ENCODE data around the gene PVR. TPM values are rescaled to one million over a fixed set of nuclear protein-coding genes. Genes with fewer than 3 reads are reported as not detected.
A peak's percentile ranks its signal among the peaks of the same experiment; 100 is the strongest.

The PVR gene
- total RNA-seq, 2 donors from 2014 or later = 21.2 to 31.6 TPM

DNA sequence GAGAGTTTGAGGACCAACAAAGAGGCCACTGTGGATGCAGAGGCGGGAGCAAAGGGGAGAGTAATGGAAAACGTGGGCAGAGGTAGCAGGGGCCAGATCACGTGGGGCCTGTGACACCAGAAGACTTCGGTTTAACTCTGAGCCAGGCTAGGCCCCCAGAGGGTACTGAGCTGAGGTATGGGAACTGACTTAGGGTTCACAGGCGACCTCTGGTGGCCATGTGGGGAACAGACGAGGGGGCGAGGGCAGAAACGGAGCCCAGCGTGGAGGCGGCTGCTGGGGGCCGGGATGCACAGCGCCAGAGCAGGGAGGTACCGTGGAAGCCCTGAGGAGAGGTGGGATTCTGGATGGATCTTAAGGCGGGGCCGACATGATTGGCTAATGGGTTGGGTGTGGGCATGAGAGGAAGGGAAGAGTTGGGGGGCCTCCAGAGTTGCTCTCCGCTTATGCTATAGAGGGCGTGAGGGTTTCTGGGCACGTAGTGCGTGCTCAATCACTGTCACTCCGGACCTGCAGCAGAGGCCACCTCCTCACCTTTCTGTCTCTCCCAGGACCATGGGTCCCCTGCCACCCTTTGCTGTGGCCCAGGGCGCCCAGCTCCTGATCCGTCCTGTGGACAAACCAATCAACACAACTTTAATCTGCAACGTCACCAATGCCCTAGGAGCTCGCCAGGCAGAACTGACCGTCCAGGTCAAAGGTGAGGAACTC lies 13.7 kb downstream of the PVR start:
- Histone ChIP-seq H3K9ac (ENCODE audit: extremely low read depth, low read length, poor library complexity, severe bottlenecking) (no peak overlapping the region), H3K9me3 (ENCODE audit: control insufficient read depth, low read length) (no peaks in the 10 kb centered on the region), H3K4me3 (ENCODE audit: low read length) (no peak overlapping the region), H3K27ac (ENCODE audit: low read depth, low read length) (no peak overlapping the region), H3K36me3 (ENCODE audit: control insufficient read depth, insufficient read depth, low read length) (peaks cover 86% of the 10 kb centered on the region), H3K27me3 (ENCODE audit: control insufficient read depth, insufficient read depth, low read length, poor library complexity, severe bottlenecking) (no peaks in the 10 kb centered on the region), H3K4me1 (ENCODE audit: control insufficient read depth, insufficient read depth, low read length) (no peaks in the 10 kb centered on the region)
- Mint-ChIP-seq H3K36me3 (ENCODE audit: low read depth) (peaks cover 76% of the 10 kb centered on the region), H3K4me1 (no peaks in the 10 kb centered on the region), H3K27me3 (ENCODE audit: insufficient read depth) (no peaks in the 10 kb centered on the region), H3K9me3 (no peaks in the 10 kb centered on the region), H3K27ac (no peak overlapping the region), H3K4me3 (no peak overlapping the region)
- TF ChIP-seq, protein P1, sequence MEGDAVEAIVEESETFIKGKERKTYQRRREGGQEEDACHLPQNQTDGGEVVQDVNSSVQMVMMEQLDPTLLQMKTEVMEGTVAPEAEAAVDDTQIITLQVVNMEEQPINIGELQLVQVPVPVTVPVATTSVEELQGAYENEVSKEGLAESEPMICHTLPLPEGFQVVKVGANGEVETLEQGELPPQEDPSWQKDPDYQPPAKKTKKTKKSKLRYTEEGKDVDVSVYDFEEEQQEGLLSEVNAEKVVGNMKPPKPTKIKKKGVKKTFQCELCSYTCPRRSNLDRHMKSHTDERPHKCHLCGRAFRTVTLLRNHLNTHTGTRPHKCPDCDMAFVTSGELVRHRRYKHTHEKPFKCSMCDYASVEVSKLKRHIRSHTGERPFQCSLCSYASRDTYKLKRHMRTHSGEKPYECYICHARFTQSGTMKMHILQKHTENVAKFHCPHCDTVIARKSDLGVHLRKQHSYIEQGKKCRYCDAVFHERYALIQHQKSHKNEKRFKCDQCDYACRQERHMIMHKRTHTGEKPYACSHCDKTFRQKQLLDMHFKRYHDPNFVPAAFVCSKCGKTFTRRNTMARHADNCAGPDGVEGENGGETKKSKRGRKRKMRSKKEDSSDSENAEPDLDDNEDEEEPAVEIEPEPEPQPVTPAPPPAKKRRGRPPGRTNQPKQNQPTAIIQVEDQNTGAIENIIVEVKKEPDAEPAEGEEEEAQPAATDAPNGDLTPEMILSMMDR (conservative IDR thresholded peaks at IDR 0.05) = peak; percentile 97
- WGBS, 2 experiments (ENCODE audit: insufficient coverage in 1 of 2, insufficient read length in 1 of 2) = 40 to 63% methylated on average over 10 to 25 of the region's 25 CpGs
- peak; percentile 94 for DNase-seq

DNA sequence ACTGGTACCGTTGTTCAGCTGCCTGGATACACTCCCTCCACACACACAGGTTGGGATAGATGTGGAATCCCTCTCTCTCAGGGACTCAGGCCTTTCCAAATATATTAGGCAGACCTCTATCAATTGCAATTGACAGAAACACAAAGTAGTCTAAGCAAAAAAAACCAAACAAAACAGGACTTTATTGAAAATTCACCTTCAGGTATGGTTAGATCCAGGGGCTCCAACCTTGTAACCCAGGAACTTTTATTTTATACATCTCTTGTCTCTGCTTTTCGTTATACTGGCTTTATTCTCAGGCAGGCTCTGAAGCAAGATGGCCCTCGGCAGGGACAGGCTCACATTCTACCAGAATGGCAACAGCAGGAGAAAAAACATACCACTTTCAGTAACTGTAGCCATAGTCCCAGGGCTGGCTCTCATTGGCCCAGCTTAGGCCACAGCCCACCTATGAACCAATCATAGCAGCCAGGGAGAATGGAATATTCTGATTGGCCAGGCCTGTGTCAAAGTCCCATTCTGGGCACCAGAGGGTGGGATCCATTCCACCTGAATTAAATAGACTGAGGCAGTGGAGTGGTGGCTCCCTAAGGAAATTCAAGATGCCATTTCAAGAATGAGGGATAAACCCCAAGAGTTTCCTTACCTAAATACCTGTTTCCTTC lies 14.5 kb downstream of the PVR start:
- no peak overlapping the region for H3K4me3 ChIP-seq (ENCODE audit: low read length)
- peaks cover 80% of the 10 kb centered on the region for H3K36me3 Mint-ChIP-seq (ENCODE audit: low read depth)
- WGBS, 2 experiments (ENCODE audit: insufficient coverage in 1 of 2, insufficient read length in 1 of 2) = 95 to 100% methylated on average over 2 to 3 of the region's 3 CpGs
- no peaks in the 10 kb centered on the region for H3K27me3 Mint-ChIP-seq (ENCODE audit: insufficient read depth)
- TF ChIP-seq, protein P1 (conservative IDR thresholded peaks at IDR 0.05) = no peak
- no peaks in the 10 kb centered on the region for H3K9me3 Mint-ChIP-seq
- peaks cover 82% of the 10 kb centered on the region for H3K36me3 ChIP-seq (ENCODE audit: control insufficient read depth, insufficient read depth, low read length)
- no peak overlapping the region for H3K27ac Mint-ChIP-seq
- no peaks in the 10 kb centered on the region for H3K4me1 ChIP-seq (ENCODE audit: control insufficient read depth, insufficient read depth, low read length)
- no peak overlapping the region for H3K4me3 Mint-ChIP-seq
- H3K4me1 Mint-ChIP-seq = peaks cover 2% of the 10 kb centered on the region
- no peak overlapping the region for H3K9ac ChIP-seq (ENCODE audit: extremely low read depth, low read length, poor library complexity, severe bottlenecking)
- H3K27me3 ChIP-seq (ENCODE audit: control insufficient read depth, insufficient read depth, low read length, poor library complexity, severe bottlenecking) = no peaks in the 10 kb centered on the region
- no peaks in the 10 kb centered on the region for H3K9me3 ChIP-seq (ENCODE audit: control insufficient read depth, low read length)
- no peak overlapping the region for H3K27ac ChIP-seq (ENCODE audit: low read depth, low read length)
- DNase-seq = no peak

DNA sequence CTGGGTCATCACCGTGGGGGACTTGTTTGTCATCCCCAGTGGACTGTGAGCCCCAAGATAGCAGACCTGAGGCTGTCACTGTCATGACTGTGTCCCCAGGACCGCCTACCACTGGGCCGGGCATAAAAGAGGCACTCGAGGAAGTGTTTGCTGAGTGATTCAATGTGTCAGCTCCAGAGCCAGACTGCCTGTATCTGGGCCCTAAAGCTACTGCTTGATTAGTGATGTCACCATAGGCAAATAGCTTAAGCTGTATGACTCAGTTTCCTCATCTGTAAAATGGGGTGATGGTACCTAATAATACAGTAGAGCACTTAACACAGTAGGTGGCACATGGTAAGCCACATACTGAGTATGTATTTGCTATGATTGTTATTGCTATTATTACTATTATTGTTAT lies 16.4 kb downstream of the PVR start:
- H3K27ac ChIP-seq (ENCODE audit: low read depth, low read length) = no peak overlapping the region
- Mint-ChIP-seq H3K4me1 (peaks cover 5% of the 10 kb centered on the region), H3K27me3 (ENCODE audit: insufficient read depth) (no peaks in the 10 kb centered on the region), H3K9me3 (no peaks in the 10 kb centered on the region), H3K36me3 (ENCODE audit: low read depth) (peaks cover 70% of the 10 kb centered on the region), H3K27ac (no peak overlapping the region), H3K4me3 (no peak overlapping the region)
- no peak overlapping the region for H3K9ac ChIP-seq (ENCODE audit: extremely low read depth, low read length, poor library complexity, severe bottlenecking)
- H3K36me3 ChIP-seq (ENCODE audit: control insufficient read depth, insufficient read depth, low read length) = peaks cover 75% of the 10 kb centered on the region
- no peaks in the 10 kb centered on the region for H3K9me3 ChIP-seq (ENCODE audit: control insufficient read depth, low read length)
- H3K4me1 ChIP-seq (ENCODE audit: control insufficient read depth, insufficient read depth, low read length) = no peaks in the 10 kb centered on the region
- H3K4me3 ChIP-seq (ENCODE audit: low read length) = no peak overlapping the region
- WGBS, 2 experiments (ENCODE audit: insufficient coverage in 1 of 2, insufficient read length in 1 of 2) = 92 to 94% methylated on average over 4 of the region's 4 CpGs
- no peaks in the 10 kb centered on the region for H3K27me3 ChIP-seq (ENCODE audit: control insufficient read depth, insufficient read depth, low read length, poor library complexity, severe bottlenecking)
- no peak for DNase-seq
- TF ChIP-seq, protein P1 (conservative IDR thresholded peaks at IDR 0.05) = no peak

Data from endodermal cell (in vitro differentiated cells).